ENCODE measurements around the gene SETD9. TPM values are rescaled to one million over a fixed set of nuclear protein-coding genes. Genes with fewer than 3 reads are reported as not detected.

SETD9 gene
- total and polyA plus RNA-seq, 4 donors, result 3.1 to 10.1 (median 6.1) TPM

GRCh38 chr5:56873056-56873455 lies 36.3 kb upstream of the SETD9 start:
- no peak for TF ChIP-seq TAF1 (conservative IDR thresholded peaks at IDR 0.05)
- no peak for TF ChIP-seq RXRA (IDR thresholded peaks at IDR 0.05)
- TF ChIP-seq RAD21 (IDR thresholded peaks at IDR 0.05), result no peak
- no peak for TF ChIP-seq ZBTB33 (IDR thresholded peaks at IDR 0.05)
- no peak for TF ChIP-seq FOXA1 (IDR thresholded peaks at IDR 0.05)
- no peak for TF ChIP-seq REST (IDR thresholded peaks at IDR 0.05)
- no peak for TF ChIP-seq HNF4G (IDR thresholded peaks at IDR 0.05)
- no peak for TF ChIP-seq ATF3 (IDR thresholded peaks at IDR 0.05)
- TF ChIP-seq MAX (IDR thresholded peaks at IDR 0.05), result no peak
- no peak for TF ChIP-seq CTCF (IDR thresholded peaks at IDR 0.05; ENCODE audit: low read depth, low read length, missing input control)
- no peak for TF ChIP-seq FOXA2 (IDR thresholded peaks at IDR 0.05)
- no peak for TF ChIP-seq YY1 (IDR thresholded peaks at IDR 0.05)
- no peak for TF ChIP-seq EGR1 (IDR thresholded peaks at IDR 0.05; ENCODE audit: low read depth in 2 of 2)
- no peak for TF ChIP-seq JUND (IDR thresholded peaks at IDR 0.05)
- no peak for TF ChIP-seq HNF4A (conservative IDR thresholded peaks at IDR 0.05)
- no peak for TF ChIP-seq GABPA (IDR thresholded peaks at IDR 0.05 in 1 of 2, conservative IDR thresholded peaks at IDR 0.05 in 1 of 2)
- Histone ChIP-seq H3K27me3 (ENCODE audit: control insufficient read depth in 4 of 4, insufficient read depth in 4 of 4, low read length in 3 of 4) (no peaks in the 10 kb centered on the region), H3K9me3 (ENCODE audit: control insufficient read depth in 4 of 4, low read length in 3 of 4) (no peaks in the 10 kb centered on the region), H3K9ac (ENCODE audit: low read depth in 1 of 2, low read length in 2 of 2) (no peak overlapping the region), H3K4me1 (ENCODE audit: control insufficient read depth in 4 of 4, insufficient read depth in 4 of 4, low read length in 3 of 4) (no peaks in the 10 kb centered on the region), H3K27ac (ENCODE audit: low read depth in 1 of 2, low read length in 2 of 2) (no peak overlapping the region), H3K36me3 (ENCODE audit: control insufficient read depth in 4 of 4, insufficient read depth in 3 of 4, low read depth in 1 of 4, low read length in 3 of 4) (peaks cover 2 to 35% (median 19%) of the 10 kb centered on the region in 4 donors), H3K4me3 (ENCODE audit: low read depth in 1 of 3, low read length in 3 of 3) (no peak overlapping the region)
- WGBS, result 68% methylated on average over 3 of the region's 3 CpGs
- no peak for DNase-seq (ENCODE audit: low spot score)

GRCh38 chr5:56876327-56876726 lies 33.1 kb upstream of the SETD9 start:
- Histone ChIP-seq H3K9me3 (ENCODE audit: control insufficient read depth in 4 of 4, low read length in 3 of 4) (no peaks in the 10 kb centered on the region), H3K4me3 (ENCODE audit: low read depth in 1 of 3, low read length in 3 of 3) (no peak overlapping the region), H3K9ac (ENCODE audit: low read depth in 1 of 2, low read length in 2 of 2) (no peak overlapping the region), H3K4me1 (ENCODE audit: control insufficient read depth in 4 of 4, insufficient read depth in 4 of 4, low read length in 3 of 4) (no peaks in the 10 kb centered on the region), H3K27me3 (ENCODE audit: control insufficient read depth in 4 of 4, insufficient read depth in 4 of 4, low read length in 3 of 4) (no peaks in the 10 kb centered on the region), H3K27ac (ENCODE audit: low read depth in 1 of 2, low read length in 2 of 2) (no peak overlapping the region), H3K36me3 (ENCODE audit: control insufficient read depth in 4 of 4, insufficient read depth in 3 of 4, low read depth in 1 of 4, low read length in 3 of 4) (peaks cover 4 to 46% (median 27%) of the 10 kb centered on the region in 4 donors)
- TF ChIP-seq CTCF (IDR thresholded peaks at IDR 0.05; ENCODE audit: low read depth, low read length, missing input control), result no peak
- no peak for TF ChIP-seq ATF3 (IDR thresholded peaks at IDR 0.05)
- TF ChIP-seq TAF1 (conservative IDR thresholded peaks at IDR 0.05), result no peak
- no peak for TF ChIP-seq ZBTB33 (IDR thresholded peaks at IDR 0.05)
- 88% methylated on average over 3 of the region's 3 CpGs for WGBS
- DNase-seq (ENCODE audit: low spot score), result no peak

Measured in liver (tissue), 9 donors.